Ramos (cell line): ENCODE results near the gene CAPZB.

Experiments
- in situ Hi-C: fragments of 300-500 bp; cut with MboI; formaldehyde crosslinking; loops from one replicate; pipeline ENCODE4 v1.14.3; 2022; ENCODE audit warnings: low sequenced_read_pairs; ENCODE audit not compliant: unreplicated experiment

The CAPZB gene

DNA sequence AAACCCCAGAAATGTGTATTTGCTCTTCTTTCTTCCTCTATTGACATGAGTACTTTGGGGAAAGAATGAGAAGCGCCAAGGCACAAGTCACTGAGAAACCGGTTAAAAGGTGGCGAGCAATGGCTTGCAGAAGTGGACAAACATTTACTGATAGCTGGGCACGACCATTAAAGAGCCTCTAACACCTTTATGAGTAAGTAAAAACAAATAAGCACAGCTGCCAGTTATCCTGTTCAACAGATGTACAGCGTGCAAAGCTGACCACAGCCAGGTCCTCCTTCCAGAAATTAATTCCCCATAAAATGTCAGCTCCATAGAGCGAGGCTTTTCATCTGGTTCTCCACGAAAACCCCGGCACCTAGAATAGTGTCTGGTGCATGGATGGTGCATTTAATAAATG is 72.7 kb downstream of the CAPZB start:
- in situ Hi-C loops = no loop called here

DNA sequence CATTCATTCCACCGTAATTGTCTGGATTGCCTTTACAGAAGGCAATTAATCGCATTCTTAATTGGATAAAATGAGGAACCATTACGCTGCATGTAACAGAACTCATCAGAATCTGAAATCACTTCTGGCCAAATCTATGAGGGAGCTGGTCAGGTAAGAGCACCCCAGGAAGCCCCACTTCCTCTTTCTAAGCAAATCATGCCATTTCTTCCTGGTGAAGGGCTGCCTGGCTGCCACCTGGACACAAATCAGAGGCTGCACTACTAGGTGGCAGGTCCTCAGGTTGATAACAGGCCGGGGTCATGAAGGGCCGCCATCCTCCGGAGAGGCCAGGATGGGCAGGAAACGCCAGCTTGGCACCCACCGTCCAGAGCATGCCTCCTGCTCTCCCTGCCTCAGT is 73.7 kb downstream of the CAPZB start:
- in situ Hi-C loops = no loop called here

DNA sequence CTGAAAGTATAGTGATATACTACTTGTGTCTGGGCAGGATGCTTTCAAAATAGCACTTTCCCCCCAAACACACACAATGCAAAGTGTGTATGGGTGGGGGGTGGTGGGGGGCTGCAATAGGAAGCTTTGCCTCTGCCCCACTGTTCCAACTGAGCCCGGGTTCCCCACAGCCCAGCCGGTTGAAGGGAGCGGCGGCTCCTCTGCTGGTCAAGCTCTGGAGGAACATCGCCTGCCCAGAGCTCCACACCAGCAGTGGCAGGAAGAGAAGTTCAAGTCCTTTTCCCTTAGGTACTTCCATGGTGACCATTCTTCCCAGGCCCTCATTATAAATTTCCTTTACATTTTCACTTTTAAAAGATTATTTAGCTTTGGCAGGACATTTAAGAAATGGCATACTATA is 74.9 kb downstream of the CAPZB start:
- in situ Hi-C loops = no loop called here

DNA sequence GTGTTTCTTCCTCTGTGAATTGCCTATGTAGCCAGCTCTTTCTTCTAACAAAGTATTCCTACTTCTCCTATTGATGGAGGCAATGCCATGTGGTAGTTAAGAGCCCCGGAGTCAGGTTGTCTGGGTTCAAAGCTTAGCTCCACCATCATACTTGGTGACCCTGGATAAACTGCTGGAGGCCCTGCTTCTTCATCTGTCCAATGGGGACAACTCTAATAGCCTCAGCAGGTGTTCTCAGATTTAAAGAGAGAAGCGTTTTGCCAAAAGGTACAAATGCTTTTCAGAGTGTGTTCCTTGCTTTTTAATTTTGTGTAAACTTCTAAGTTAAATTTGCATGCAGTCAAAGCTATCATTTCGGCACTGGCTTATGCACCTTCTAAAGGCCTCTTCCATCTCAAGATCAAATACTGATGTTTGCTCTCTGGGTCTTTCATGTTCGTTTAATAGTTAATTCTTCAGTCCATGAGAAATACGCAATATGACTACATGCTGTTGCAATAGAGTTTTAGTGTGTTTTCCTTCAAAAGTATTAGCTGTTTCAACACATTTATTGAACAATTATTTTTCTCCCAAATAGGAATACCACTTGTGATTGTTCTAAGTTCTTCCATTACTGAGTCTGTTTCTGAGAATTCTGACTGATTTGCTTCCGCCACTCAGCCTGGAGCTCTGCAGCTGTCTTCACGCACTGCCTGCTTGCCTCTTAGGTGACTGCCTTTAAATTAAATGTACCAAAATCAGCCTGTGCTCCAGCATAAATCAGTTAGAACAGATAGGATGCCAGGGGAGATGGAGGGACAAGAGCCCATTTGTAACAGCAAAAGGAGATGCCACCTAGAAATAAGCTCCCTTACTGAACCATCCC is 75.6 kb downstream of the CAPZB start:
- in situ Hi-C loops = no loop called here

DNA sequence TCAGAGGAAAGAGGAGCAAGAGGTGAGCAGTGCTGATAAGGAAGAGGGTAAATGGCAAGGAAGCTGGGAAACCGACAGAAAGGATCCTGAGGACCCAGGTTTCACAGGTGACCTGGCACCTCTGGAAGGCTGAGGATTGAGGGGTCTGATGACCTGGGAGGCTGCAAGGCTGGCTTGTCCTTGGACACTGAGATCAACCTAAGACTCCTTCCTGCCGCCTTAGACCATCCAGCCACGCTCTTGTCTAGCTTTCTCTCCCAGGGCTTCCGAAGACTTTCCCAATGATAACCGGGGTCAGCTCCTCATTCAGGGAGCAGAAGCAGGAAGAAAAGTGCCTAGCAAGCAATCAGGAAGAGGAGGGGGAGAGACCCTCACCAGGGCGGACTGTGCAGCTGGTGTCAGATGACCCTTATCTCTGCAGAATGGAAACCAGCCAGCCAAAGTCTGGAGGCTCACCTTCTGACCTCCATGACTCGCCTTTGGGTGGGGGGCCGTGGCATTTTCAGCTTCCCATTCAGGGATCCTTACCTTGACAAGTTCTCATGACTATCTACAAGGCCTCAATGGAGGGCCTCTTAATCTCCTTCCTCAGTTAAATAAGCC is 77.7 kb downstream of the CAPZB start:
- in situ Hi-C loops = no loop called here

DNA sequence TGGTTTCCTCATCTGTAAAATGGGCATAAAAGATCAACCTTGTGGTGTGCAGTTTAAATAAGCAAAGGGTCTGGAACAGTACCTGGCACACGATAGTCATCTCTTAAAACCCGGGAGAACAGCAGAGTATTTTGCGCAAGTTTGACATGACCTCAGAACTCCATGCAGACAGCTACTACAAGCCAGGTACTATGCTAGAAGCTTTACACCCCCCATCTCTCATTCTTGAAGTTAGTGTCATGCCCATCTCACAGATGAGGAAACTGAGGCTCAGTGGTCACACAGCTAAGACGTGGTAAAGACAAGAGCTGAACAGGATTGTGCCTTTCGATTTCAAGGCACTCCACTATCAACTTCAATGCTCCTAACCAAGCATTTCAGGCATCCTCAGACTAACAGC is 78.7 kb downstream of the CAPZB start:
- in situ Hi-C loops = no loop called here

DNA sequence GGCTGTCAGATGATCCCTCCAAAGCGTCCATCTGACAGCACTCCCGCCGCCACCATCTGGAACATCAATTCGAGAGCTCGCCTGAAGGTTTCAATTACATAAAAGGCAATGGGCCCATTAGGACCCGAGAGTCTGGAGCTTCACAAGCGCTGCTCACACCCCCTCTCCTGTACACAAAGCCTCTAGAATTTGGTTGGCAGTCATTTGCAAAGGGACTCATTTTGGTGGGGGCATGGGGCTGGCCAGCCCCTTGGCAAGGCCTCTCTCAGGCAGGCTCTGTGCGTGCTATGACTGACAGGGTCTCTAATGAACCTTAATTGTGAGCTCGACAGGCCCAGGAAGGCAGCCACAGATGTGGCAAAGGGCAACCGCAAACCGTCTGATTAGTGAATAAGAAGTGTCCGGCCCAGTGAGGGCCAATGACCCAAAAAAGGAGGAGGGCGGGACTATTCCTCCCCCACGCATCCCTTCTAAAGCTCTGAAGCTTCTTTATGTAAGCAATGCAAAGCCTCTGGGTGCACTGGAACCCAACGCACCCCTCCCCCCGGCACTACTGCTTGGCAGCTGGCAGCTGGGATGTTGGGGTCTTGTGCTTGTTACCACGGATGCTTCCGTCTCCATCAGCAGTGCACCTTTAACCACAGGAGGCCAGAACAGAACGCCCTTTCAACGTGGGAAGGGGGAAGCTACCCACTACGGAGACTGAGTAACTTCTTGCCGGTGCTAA is 79.4 kb downstream of the CAPZB start:
- in situ Hi-C loops = no loop called here

DNA sequence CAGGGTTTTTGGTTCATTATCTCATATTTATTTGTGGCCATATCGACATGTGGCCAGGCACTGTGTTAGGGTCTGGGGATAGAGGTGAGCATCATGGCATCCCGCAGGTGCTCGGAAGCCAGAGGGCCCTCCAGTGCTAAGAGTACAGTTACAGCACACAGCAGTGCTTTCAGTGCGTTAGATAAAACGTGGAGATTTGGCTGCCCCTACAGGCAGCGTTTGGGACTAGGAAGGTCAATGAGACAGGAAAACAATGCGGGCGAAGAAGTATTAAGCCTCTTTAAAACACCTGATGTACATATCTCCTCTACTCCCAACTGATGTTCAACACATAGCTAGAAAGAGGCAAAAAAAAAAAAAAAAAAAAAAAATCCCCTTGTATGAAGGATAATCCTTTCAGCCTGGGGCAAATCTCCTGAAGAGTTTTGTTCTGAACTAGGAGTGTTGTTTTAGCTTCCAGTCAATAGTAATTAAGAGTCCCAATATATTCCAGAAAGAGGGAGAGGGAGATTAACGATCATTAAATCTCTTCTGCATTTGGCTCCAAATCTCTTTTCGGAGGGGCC is 80.1 kb downstream of the CAPZB start:
- in situ Hi-C loops = no loop called here

DNA sequence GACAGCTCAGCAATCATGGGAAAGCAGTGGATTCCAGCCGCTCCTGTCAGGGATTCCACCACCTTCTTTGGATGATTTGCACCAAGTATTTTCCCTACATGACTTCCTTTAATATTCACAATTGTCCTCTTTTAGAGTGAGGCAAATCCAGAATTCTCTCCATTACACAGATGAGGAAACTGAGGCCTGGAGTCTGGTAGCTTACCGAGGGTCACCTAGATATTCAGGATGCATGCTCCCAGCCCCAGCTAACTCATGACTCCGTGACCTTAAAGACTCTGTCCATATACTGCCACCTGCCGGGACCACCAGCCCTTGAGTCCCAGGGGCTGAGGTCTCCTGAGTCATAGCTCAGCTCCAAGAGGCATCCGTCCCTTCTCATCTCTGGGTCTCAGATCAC is 80.6 kb downstream of the CAPZB start:
- in situ Hi-C loops = no loop called here

DNA sequence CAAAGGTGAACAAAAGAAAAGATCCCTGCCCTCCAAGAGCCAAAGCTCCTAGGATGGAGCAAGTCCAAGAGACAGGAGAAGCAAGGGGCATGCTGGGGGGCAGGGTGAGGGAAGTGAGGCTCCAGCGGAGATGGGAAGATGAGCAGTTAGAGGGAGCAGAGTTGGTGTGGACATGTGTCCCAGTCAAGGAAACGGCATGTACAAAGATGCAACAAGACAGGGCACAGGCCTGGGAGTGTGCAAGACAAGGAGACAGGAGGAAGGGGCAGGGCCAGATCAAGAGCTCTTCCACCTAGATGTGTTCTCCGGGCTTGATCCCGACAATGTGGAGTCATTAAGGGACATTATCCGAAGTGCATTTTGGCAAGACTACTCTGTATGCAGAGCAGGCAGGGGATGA is 82.1 kb downstream of the CAPZB start:
- in situ Hi-C loops = no loop called here

DNA sequence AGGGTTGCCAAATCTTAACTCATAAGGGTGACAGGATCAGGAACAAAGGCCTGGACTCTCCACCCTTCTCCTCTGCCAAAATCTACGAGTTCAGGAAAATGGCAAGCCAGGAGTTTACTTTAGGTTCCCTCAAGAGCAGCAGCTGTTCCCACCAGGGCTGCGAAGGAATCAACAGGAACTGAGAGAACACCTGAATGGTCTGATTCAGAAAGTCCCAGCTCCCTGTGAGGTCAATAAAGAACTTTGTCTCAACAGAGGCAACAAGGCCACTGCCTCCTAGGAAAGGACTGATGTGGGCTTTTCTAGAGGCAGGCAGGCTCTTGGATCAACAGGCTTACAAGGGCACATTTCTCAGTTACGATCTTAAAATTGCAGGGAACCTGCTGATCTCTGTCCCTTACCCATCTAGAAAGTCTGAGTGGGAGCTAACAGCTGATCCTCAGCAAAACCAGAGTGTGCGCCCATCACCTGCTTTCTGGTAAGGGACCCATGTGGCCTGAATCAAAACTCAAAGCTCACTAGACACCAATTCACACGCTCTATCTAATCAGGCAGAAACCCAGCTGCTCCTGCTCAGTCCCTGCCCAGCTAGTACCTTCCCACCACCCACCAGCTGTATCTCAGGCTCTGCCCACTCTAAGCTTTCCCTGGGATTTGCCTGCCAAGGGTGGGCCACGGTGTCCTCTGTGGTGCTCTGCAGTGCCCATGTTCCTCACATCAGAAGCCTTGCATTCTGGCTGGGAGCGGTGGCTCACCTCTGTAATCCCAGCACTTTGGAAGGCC is 83.1 kb downstream of the CAPZB start:
- in situ Hi-C loops = no loop called here

DNA sequence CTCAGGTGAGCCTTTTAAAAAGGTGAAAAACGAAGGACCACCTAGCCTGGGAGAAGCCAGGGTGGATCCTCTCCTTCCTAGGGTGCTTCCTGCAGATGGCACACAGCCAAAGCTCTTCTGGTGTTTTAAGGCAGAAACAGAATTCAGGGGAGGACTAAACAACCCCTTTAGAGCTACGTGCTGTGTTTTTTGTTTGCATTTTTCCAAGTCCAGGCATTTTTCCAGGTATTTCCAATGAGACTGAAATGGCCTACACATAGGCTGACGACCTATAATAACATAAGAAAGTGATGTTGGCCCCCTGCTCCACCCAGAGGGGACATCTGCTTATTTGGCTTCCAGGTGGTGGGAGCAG is 83.8 kb downstream of the CAPZB start:
- in situ Hi-C loops = no loop called here

DNA sequence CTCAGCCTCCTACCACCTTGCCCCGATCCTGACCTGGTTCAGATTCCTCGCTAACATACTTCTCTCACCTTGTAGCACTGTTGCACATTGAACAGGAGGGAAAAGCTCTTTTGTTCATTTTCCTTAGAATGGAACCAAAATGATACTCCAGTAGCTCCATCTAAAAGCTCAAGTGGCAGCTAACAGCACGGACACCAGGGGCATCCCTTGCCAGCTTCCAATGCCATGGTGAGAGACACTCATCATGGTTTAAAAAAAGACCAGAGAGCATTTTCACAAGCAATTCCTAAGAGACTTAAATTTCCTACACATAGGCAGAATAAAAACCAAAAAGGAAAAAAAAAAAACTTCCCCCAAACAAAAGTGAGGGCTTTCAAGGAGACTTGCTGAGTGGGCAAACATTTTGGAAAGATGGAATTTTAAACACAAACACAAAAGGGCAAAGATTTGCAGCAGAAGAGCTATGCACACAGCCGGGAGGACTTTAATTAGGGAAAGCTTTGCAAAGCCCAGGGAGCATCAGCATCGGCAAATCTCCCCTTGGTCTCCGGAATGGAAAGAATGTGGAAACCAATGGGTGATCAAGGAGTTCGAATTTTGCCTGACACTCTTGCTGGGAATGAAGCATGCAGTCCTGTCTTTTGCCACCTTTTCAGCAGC is 84.3 kb downstream of the CAPZB start:
- in situ Hi-C loops = no loop called here

DNA sequence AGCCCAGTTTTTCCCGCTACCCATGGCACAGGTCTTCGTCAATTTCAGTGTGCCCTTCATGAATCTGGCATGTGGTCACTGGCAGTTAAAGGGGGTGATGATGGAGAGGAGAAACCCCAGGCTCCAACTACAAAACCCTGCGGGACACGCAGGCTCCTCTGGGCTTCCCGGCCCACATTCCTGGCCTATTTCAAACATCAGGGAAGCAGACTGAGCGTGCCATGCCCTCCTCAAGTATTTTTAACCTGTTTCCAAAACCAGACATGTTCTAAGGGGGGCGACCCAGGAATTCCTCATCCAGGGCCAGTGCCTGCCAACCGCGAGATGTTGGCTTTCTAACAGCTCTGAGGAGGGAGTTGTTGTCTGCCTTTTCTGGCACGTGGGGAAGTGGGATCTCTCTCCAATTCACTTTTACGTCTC is 85.1 kb downstream of the CAPZB start:
- in situ Hi-C loops = no loop called here

DNA sequence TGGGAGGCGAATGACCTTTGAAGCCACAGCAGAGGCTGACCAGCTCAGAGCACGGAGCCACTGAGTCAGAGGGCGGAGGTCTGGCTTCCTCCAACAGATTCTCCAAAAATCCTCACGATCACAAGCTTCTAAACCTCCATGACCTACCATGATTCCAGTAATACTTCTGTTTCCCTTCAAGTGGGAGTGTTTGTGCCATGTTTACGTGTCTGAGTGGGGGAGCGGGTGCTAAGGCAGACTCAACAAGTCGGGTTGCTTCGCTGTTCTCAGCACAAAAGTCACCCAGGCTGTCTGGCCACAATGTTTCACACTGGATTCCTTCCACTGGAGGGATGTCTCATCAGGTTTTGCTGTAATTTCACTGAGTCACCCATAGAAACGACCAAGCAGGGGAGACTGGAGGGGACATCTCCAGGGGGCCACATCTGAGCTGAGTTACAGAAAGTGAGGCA is 87.0 kb downstream of the CAPZB start:
- in situ Hi-C loops = no loop called here

DNA sequence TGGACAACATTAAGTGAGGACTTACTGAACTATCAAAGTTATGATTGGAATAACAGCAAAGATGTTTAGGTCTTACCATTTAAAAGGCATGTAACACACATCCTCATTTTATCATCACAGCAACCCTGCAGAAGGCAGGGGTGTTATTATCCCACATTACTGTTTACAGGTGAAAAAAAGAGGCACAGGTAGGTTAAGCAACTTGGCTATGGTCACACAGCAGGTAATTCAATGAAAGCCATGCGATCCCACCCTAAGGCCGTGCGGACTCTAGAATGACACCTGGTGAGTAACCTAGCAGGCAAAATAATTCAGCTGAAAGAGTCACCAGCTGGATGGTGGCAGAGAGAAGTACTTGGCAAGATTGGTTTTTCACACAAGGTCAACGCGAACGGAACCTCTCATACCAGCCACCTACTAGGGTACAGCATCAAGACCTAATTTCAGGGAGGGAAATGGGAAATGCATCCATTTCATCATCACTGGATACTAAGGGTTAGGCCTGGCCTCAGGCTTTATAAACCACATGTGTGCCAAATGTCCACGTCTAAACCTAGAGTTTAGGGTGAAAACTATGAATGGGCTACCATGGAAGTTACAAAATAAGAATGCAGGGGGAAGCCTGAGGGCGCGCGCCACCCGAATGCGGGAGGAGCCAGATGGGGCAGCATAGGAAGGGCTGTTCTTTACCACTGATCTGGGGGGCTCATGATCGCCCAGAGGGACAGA is 88.0 kb downstream of the CAPZB start:
- in situ Hi-C loops = no loop called here

DNA sequence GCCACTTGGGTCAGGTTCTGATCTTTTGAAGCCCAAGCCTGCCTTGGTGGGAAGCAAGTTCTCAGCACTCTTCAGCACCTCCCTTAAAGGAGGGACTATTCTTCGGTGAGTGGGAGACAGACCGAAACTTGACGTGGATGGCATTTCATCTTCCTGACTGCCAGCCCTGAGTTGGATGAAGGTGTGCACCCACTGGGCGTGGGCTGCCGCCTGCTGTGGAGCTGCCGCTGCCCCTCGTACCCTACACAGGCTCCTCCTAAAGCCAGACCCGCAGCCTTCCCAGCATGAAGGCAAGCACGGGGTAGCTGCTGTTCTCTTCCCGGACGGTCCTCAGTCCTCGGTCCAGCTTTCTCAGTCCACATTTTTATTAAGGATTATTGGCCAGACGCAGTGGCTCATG is 89.1 kb downstream of the CAPZB start:
- in situ Hi-C loops = no loop called here

DNA sequence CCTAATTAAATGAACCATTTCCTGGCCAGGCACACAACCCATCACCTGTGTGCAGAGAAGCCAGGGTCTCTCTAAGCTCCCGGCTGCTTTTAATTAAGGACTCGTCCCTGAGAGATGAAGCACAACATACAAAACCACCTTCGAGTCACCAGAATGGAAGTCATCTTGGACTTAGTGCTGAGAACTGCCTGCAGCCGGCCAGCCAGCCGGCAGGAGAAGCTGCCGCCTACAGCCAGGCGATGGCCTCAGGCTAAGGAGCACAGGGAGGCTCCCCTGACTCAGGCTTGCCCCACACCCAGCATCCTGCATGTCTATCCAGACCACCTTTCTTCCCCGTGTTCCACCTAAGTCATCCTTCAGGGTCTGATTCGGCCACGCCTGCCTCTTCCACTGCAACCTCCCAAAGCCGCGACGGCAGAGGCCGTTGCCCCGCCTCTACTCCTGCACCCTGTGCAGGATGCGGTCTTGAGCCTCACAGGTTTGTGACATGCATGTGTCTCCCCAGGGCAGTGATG is 89.6 kb downstream of the CAPZB start:
- in situ Hi-C loops = no loop called here

DNA sequence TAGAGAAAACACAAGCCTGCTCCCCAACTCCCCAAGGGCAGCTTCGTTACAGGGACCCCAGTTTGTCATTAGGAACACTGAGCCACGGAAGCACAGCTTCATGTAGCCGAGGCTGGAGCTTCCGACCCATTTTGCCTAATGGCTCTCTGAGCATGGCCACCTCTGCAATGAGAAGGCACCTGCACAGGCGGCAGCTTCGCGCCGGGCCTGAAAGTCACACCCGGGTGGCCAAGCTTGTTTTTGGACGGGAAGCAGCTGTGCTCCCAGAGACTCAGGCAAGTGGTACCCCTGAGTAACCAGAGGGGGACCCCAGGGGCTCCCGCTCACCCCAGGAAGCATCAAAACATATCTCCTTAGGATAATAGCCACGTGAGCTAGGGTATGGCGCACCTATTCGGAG is 92.3 kb downstream of the CAPZB start:
- in situ Hi-C loops = no loop called here
